MCF 10A (cell line): Measurements from ENCODE around the gene CSNK1G1. TPM values are rescaled to one million over a fixed set of nuclear protein-coding genes. Genes with fewer than 3 reads are reported as not detected.

Source experiments
- BruUV-seq: library from RNA; stranded (reverse); fragments of 400-500 nt; replicated peaks from 2 replicates; lab custom pipeline; 2021; lab: Mats Ljungman, UMichigan
- CTCF ChIA-PET: fragments of 300-600 bp; sonication (Branson Sonifier 250); formaldehyde crosslinking; extraction: SDS; loops from one replicate; lab custom pipeline; 2021; ENCODE audit warnings: antibody characterized with exemption, inconsistent platforms; lab: Yijun Ruan, JAX
- POLR2A ChIA-PET: fragments of 300-600, 350-650 bp; sonication (Branson Sonifier 250); formaldehyde crosslinking; extraction: SDS; loops from one replicate; lab custom pipeline; 2020; ENCODE audit warnings: antibody characterized with exemption, inconsistent platforms; lab: Yijun Ruan, JAX
- DNase-seq: peaks from one replicate; pipeline ENCODE4 v3.0.0-alpha.2; 2018; ENCODE audit not compliant: unreplicated experiment
- H3K27ac Mint-ChIP-seq: one replicate; pipeline ENCODE4 v1.8.0; 2022; ENCODE audit warnings: mild to moderate bottlenecking, low read depth, mixed read lengths; ENCODE audit not compliant: unreplicated experiment
- H3K27me3 Mint-ChIP-seq: one replicate; pipeline ENCODE4 v1.8.0; 2022; ENCODE audit warnings: mixed read lengths; ENCODE audit not compliant: insufficient read depth, unreplicated experiment
- H3K36me3 Mint-ChIP-seq: one replicate; pipeline ENCODE4 v1.8.0; 2022; ENCODE audit warnings: mild to moderate bottlenecking, moderate library complexity, mixed read lengths; ENCODE audit not compliant: insufficient read depth, unreplicated experiment
- H3K4me1 Mint-ChIP-seq: one replicate; pipeline ENCODE4 v1.8.0; 2022; ENCODE audit warnings: mixed read lengths; ENCODE audit not compliant: insufficient read depth, unreplicated experiment
- H3K4me3 Mint-ChIP-seq: one replicate; pipeline ENCODE4 v1.8.0; 2022; ENCODE audit warnings: mild to moderate bottlenecking, moderate library complexity, mixed read lengths; ENCODE audit not compliant: unreplicated experiment
- H3K9me3 Mint-ChIP-seq: one replicate; pipeline ENCODE4 v1.8.0; 2022; ENCODE audit warnings: mixed read lengths; ENCODE audit not compliant: unreplicated experiment
- intact Hi-C: fragments of 100-400 bp; cut with micrococcal nuclease; formaldehyde crosslinking; loops from 2 replicates; pipeline ENCODE4 v1.14.1; 2022
- total RNA-seq: library from RNA; stranded (reverse); gene quantifications from 2 replicates; pipeline ENCODE4 v1.2.3, GENCODE V29; 2022
- TF ChIP-seq, protein P1 (sequence below): fragments of 200-600 bp; IDR thresholded peaks from one replicate; pipeline ENCODE4 v1.8.0; 2022; ENCODE audit warnings: antibody characterized with exemption, mild to moderate bottlenecking; ENCODE audit not compliant: unreplicated experiment

The CSNK1G1 gene
- total RNA-seq, 1 experiment from 2014 or later: 31.0 TPM

DNA sequence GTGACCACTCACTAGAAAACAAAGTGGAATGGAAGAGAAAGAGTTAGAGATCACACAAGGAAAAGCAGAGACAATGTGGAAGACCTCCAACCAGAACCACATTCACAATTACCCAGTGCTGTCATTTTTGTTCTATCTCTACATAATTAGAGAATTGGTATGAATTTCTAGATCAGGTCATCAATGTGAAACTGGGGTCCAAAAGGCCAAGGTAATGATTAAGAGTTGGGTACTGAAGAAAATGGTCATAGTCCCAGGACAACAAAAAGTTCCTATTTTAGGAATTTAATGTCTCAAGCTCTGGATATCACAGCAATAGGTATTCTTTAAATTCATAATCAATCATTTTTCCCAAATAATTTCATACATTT, 108.5 kb downstream of the CSNK1G1 start:
- peak overlapping the region; percentile 96 for H3K27ac Mint-ChIP-seq
- H3K27me3 Mint-ChIP-seq: no peaks in the 10 kb centered on the region
- TF ChIP-seq, protein P1, sequence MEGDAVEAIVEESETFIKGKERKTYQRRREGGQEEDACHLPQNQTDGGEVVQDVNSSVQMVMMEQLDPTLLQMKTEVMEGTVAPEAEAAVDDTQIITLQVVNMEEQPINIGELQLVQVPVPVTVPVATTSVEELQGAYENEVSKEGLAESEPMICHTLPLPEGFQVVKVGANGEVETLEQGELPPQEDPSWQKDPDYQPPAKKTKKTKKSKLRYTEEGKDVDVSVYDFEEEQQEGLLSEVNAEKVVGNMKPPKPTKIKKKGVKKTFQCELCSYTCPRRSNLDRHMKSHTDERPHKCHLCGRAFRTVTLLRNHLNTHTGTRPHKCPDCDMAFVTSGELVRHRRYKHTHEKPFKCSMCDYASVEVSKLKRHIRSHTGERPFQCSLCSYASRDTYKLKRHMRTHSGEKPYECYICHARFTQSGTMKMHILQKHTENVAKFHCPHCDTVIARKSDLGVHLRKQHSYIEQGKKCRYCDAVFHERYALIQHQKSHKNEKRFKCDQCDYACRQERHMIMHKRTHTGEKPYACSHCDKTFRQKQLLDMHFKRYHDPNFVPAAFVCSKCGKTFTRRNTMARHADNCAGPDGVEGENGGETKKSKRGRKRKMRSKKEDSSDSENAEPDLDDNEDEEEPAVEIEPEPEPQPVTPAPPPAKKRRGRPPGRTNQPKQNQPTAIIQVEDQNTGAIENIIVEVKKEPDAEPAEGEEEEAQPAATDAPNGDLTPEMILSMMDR: no peak
- no peak for DNase-seq
- H3K9me3 Mint-ChIP-seq: no peaks in the 10 kb centered on the region
- BruUV-seq: TSS peak; percentile 73
- intact Hi-C loops: no loop called here
- peaks cover 32% of the 10 kb centered on the region for H3K4me1 Mint-ChIP-seq
- ChIA-PET POLR2A (interaction anchor here (0.6 to 3.1 kb wide), 20 partner anchors 8 to 653 kb away, joined by 3 to 19 read pairs (median 4); partner anchors contain the start of genes PPIB and TRIP4), CTCF (interaction anchor here (1.6 kb wide), 1 partner anchor 28 kb away, joined by 9 read pairs; no protein-coding TSS in a partner anchor)
- peaks cover 15% of the 10 kb centered on the region for H3K36me3 Mint-ChIP-seq
- no peak overlapping the region for H3K4me3 Mint-ChIP-seq

DNA sequence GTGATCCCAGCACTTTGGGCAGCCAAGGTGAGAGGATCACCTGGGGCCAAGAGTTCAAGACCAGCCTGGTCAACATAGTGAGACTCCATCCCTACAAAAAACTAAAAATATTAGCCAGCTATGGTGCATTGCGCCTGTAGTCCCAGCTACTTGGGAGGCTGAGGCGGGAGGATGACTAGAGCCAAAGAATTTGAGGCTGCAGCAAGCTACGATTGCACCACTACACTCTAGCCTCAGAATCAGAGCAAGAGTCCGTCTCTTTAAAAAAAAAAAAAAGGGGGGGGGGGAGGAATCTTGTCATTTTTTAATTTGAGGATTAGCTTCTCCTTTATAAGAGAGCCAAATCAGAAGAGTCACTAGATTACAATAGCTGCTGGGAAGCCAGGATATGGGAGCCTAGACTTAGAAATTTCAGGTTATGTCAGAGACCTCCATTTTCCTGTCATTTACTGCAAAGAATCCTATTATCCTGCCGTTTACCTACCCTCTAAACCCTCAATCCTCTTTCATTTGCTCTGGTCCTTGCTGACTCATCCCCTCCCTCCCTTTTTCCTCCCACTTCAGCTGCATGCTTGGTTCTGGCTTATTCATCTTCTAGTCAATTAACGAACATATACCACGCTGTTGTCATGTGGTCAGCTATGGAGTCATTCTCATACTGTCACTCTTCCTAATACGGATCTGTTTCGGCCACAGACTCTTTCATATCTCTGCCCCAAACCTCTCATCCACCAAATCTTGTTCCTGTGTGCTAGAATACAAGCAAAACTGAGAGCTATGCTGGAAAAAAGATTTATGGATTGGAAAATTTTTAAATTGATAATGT, 109.4 kb downstream of the CSNK1G1 start:
- BruUV-seq: no TSS peak
- peak overlapping the region; percentile 96 for H3K27ac Mint-ChIP-seq
- peak overlapping the region; percentile 68 for H3K4me3 Mint-ChIP-seq

DNA sequence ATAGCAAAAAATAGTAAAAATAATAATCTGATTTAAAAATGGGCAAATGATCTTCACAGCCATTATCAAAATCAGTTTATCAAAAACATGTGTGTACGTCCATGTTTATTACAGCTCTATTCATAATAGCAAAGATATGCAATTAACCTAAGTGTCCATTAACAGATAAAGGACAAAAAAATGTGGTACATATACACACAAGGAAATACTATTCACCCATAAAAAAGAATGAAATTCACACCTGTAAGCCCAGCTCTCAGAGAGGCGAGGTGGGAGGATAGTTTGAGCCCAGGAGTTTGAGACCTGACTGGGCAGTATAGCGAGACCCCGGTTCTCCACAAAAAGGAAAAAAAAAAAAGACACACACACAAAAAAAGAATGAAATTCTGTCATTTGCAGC, 110.6 kb downstream of the CSNK1G1 start:
- TF ChIP-seq, protein P1: no peak
- DNase-seq: no peak
- intact Hi-C loops: no loop called here
- Mint-ChIP-seq H3K4me3 (no peak overlapping the region), H3K27ac (peak overlapping the region; percentile 96), H3K4me1 (peaks cover 32% of the 10 kb centered on the region), H3K27me3 (no peaks in the 10 kb centered on the region), H3K9me3 (no peaks in the 10 kb centered on the region), H3K36me3 (peaks cover 13% of the 10 kb centered on the region)
- CTCF ChIA-PET: interaction anchor here (0.7 to 1.5 kb wide), 4 partner anchors 12 to 90 kb away, joined by 3 to 6 read pairs (median 6); no protein-coding TSS in a partner anchor
- POLR2A ChIA-PET: interaction anchor here (3.1 kb wide), 1 partner anchor 142 kb away, joined by 13 read pairs; the partner anchor contains the start of gene TRIP4
- BruUV-seq: no TSS peak

More for the DNA sequence above, 109.4 kb downstream of the CSNK1G1 start:
- POLR2A ChIA-PET: interaction anchor here (0.6 to 3.1 kb wide), 16 partner anchors 9 to 484 kb away, joined by 3 to 13 read pairs (median 4); partner anchors contain the start of genes PPIB and TRIP4
- intact Hi-C loops: no loop called here
- no peaks in the 10 kb centered on the region for H3K9me3 Mint-ChIP-seq
- CTCF ChIA-PET: interaction anchor here (0.6 to 1.6 kb wide), 3 partner anchors 13 to 29 kb away, joined by 3 to 9 read pairs (median 4); no protein-coding TSS in a partner anchor
- TF ChIP-seq, protein P1: no peak
- peak; percentile 87 for DNase-seq
- H3K27me3 Mint-ChIP-seq: no peaks in the 10 kb centered on the region
- H3K4me1 Mint-ChIP-seq: peaks cover 32% of the 10 kb centered on the region
- peaks cover 15% of the 10 kb centered on the region for H3K36me3 Mint-ChIP-seq

DNA sequence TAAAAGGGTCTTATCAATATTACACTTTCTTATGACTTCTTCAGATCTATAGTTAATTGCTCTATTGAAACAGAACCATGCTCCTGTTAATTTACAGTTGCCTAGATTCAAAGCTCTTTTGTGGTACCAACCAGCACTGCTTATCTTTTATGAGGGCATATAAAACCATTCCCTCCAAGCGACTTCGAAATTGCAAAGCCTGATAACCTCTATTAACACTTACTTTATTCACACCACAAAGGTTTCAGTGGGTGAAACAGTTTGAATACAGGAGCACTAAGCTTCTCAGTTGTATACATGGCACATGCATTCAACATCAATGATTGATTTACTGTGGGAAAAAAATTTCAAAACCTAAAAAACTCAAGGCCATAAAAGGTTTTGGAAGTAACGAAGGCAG, 118.3 kb downstream of the CSNK1G1 start:
- TF ChIP-seq, protein P1: no peak
- no peaks in the 10 kb centered on the region for H3K9me3 Mint-ChIP-seq

More for the DNA sequence above, 118.3 kb downstream of the CSNK1G1 start:
- CTCF ChIA-PET: no interaction called here
- Mint-ChIP-seq H3K4me3 (no peak overlapping the region), H3K36me3 (peaks cover 12% of the 10 kb centered on the region), H3K27ac (no peak overlapping the region), H3K4me1 (peaks cover 4% of the 10 kb centered on the region), H3K27me3 (no peaks in the 10 kb centered on the region)
- DNase-seq: no peak
- POLR2A ChIA-PET: interaction anchor here (0.7 to 1.2 kb wide), 3 partner anchors 9 to 81 kb away, joined by 3 to 4 read pairs (median 3); no protein-coding TSS in a partner anchor
- BruUV-seq: no TSS peak
- intact Hi-C loops: no loop called here
